Measurements from ENCODE around the gene ARPC1A.

- TF ChIP-seq POLR2AphosphoS5 (IDR thresholded peaks at IDR 0.05; ENCODE audit: low read depth, low read length) (no peak), TEAD4 (IDR thresholded peaks at IDR 0.05; ENCODE audit: borderline replicate concordance, insufficient read depth) (no peak)
- TF ChIP-seq, protein P1, sequence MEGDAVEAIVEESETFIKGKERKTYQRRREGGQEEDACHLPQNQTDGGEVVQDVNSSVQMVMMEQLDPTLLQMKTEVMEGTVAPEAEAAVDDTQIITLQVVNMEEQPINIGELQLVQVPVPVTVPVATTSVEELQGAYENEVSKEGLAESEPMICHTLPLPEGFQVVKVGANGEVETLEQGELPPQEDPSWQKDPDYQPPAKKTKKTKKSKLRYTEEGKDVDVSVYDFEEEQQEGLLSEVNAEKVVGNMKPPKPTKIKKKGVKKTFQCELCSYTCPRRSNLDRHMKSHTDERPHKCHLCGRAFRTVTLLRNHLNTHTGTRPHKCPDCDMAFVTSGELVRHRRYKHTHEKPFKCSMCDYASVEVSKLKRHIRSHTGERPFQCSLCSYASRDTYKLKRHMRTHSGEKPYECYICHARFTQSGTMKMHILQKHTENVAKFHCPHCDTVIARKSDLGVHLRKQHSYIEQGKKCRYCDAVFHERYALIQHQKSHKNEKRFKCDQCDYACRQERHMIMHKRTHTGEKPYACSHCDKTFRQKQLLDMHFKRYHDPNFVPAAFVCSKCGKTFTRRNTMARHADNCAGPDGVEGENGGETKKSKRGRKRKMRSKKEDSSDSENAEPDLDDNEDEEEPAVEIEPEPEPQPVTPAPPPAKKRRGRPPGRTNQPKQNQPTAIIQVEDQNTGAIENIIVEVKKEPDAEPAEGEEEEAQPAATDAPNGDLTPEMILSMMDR (IDR thresholded peaks at IDR 0.05): peak; percentile 68
Observed at GRCh38 chr7:99365318-99366141, 39.8 kb downstream of the ARPC1A start.

Measured in SK-N-SH (cell line).